ENCODE data around the gene LRRC25.

- TF ChIP-seq CTCF (conservative IDR thresholded peaks at IDR 0.05 in 1 of 2, IDR thresholded peaks at IDR 0.05 in 1 of 2; ENCODE audit: low read depth in 1 of 2, low read length in 2 of 2), result no peak
- TF ChIP-seq EZH2 (IDR thresholded peaks at IDR 0.05; ENCODE audit: low read length, missing control alignments), result no peak
Measured at GRCh38 chr19:18415178-18415867, 17.9 kb upstream of the LRRC25 start.
